CD14-positive monocyte (primary cell): ENCODE data around the gene KRTAP4-2. TPM values are rescaled to one million over a fixed set of nuclear protein-coding genes. Genes with fewer than 3 reads are reported as not detected.
A peak's percentile ranks its signal among the peaks of the same experiment; 100 is the strongest.
"Not testable (repeated sequence)": the region's sequence is repeated elsewhere in the genome, so short reads cannot be mapped to it uniquely, and the experiment has no call there.

ENCODE experiments used
- DNase-seq, 3 donors: peaks; one replicate each; pipeline ENCODE4 v3.0.0-alpha.2; 2011 to 2022
- H2AFZ ChIP-seq: 2 replicates; pipeline ENCODE4 v1.6.0; 2012; ENCODE audit warnings: mild to moderate bottlenecking, low read depth, low read length, inconsistent platforms; ENCODE audit not compliant: insufficient read depth, poor library complexity, severe bottlenecking
- H3K27ac ChIP-seq, 2 donors: 1 replicate in 1 of 2; 2 replicates in 1 of 2; pipeline ENCODE4 v1.5.1; 2012 to 2013; ENCODE audit warnings: low read length in 2 of 2, control low read depth in 1 of 2, inconsistent platforms in 1 of 2, low read depth in 1 of 2, mild to moderate bottlenecking in 1 of 2
- H3K27me3 ChIP-seq, 2 donors: one replicate each; pipeline versions ENCODE4 v1.6.0 to v1.6.1; 2011 to 2013; ENCODE audit warnings: low read length in 2 of 2; ENCODE audit not compliant: control insufficient read depth in 2 of 2, insufficient read depth in 2 of 2
- H3K36me3 ChIP-seq, 2 donors: replicated peaks in 1 of 2; 1 replicate in 1 of 2; 2 replicates in 1 of 2; pipeline versions ENCODE4 v1.5.1 to v1.6.1; 2012 to 2013; ENCODE audit warnings: low read length in 2 of 2, control low read depth in 1 of 2, inconsistent platforms in 1 of 2, mild to moderate bottlenecking in 1 of 2; ENCODE audit not compliant: insufficient read depth in 2 of 2, control insufficient read depth in 1 of 2
- H3K4me1 ChIP-seq, 2 donors: 1 replicate in 1 of 2; 2 replicates in 1 of 2; pipeline versions ENCODE4 v1.5.1 to v1.6.1; 2012 to 2013; ENCODE audit warnings: low read length in 2 of 2, control low read depth in 1 of 2, inconsistent platforms in 1 of 2, mild to moderate bottlenecking in 1 of 2, moderate library complexity in 1 of 2; ENCODE audit not compliant: insufficient read depth in 2 of 2, control insufficient read depth in 1 of 2
- H3K4me2 ChIP-seq: replicated peaks from 2 replicates; pipeline ENCODE3; 2012; ENCODE audit warnings: low read length, moderate library complexity, mild to moderate bottlenecking; ENCODE audit not compliant: poor library complexity, severe bottlenecking; ENCODE audit errors: extremely low read depth
- H3K4me3 ChIP-seq, 3 experiments: fragments of 200-600 bp in 1 of 3; sonication (generic) in 1 of 3; replicated peaks in 1 of 3; 1 replicate in 2 of 3; 2 replicates in 1 of 3; pipeline ENCODE4 v1.5.1; 2011 to 2013; ENCODE audit warnings: low read length in 3 of 3, mild to moderate bottlenecking in 3 of 3, control low read depth in 2 of 3, low read depth in 2 of 3, inconsistent platforms in 1 of 3, moderate library complexity in 1 of 3
- H3K79me2 ChIP-seq: 2 replicates; pipeline ENCODE4 v1.6.0; 2012; ENCODE audit warnings: mild to moderate bottlenecking, control low read depth, inconsistent platforms, low read length, moderate library complexity; ENCODE audit not compliant: insufficient read depth
- H3K9ac ChIP-seq: 2 replicates; pipeline ENCODE4 v1.6.0; 2017; ENCODE audit warnings: low read length, mild to moderate bottlenecking; ENCODE audit not compliant: insufficient read depth, poor library complexity, severe bottlenecking
- H3K9me3 ChIP-seq, 2 donors: replicated peaks in 1 of 2; 1 replicate in 1 of 2; 2 replicates in 1 of 2; pipeline versions ENCODE4 v1.5.1 to v1.6.1; 2012 to 2013; ENCODE audit warnings: low read length in 2 of 2, control low read depth in 1 of 2; ENCODE audit not compliant: control insufficient read depth in 1 of 2, insufficient read depth in 1 of 2
- H4K20me1 ChIP-seq: 2 replicates; pipeline ENCODE4 v1.6.0; 2012; ENCODE audit warnings: mild to moderate bottlenecking, low read length, control low read depth, moderate library complexity; ENCODE audit not compliant: insufficient read depth
- H3K27ac Mint-ChIP-seq, 7 donors: one replicate each; pipeline ENCODE4 v1.8.0; 2020; ENCODE audit warnings: mild to moderate bottlenecking in 7 of 7, mixed read lengths in 7 of 7, moderate library complexity in 6 of 7, inconsistent platforms in 2 of 7
- H3K27me3 Mint-ChIP-seq, 3 donors: one replicate each; pipeline ENCODE4 v1.8.0; 2021 to 2022; ENCODE audit warnings: low read depth in 3 of 3, mild to moderate bottlenecking in 3 of 3, mixed read lengths in 3 of 3, moderate library complexity in 3 of 3, inconsistent platforms in 1 of 3
- H3K36me3 Mint-ChIP-seq, 2 donors: one replicate each; pipeline ENCODE4 v1.8.0; 2020; ENCODE audit warnings: mixed read lengths in 2 of 2, inconsistent platforms in 1 of 2, mild to moderate bottlenecking in 1 of 2
- H3K4me1 Mint-ChIP-seq: one replicate; pipeline ENCODE4 v1.8.0; 2020; ENCODE audit warnings: mild to moderate bottlenecking, mixed read lengths
- H3K4me3 Mint-ChIP-seq, 2 donors: one replicate each; pipeline ENCODE4 v1.8.0; 2020; ENCODE audit warnings: mild to moderate bottlenecking in 2 of 2, mixed read lengths in 2 of 2, moderate library complexity in 1 of 2
- H3K9me3 Mint-ChIP-seq, 7 donors: one replicate each; pipeline ENCODE4 v1.8.0; 2020 to 2022; ENCODE audit warnings: mixed read lengths in 7 of 7, mild to moderate bottlenecking in 6 of 7, moderate library complexity in 6 of 7, inconsistent platforms in 2 of 7
- CTCF ChIP-seq: fragments of 200-600 bp; IDR thresholded peaks from one replicate; pipeline ENCODE4 v1.8.0; 2022; ENCODE audit warnings: antibody characterized with exemption, mild to moderate bottlenecking
- WGBS: methylation state at CpG from one replicate; pipeline ENCODE4 v1.1.5; 2013; ENCODE audit warnings: missing lambda C conversion rate; ENCODE audit not compliant: insufficient coverage; 5-methylcytosine and 5-hydroxymethylcytosine counted together
- intact Hi-C, 2 donors: fragments of 100-400 bp; cut with micrococcal nuclease; formaldehyde crosslinking; loops; one replicate each; pipeline versions ENCODE4 v1.15.0 to v1.15.1; 2023
- polyA plus RNA-seq, 3 donors: library from polyadenylated mRNA; depleted of rRNA in 1 of 3; unstranded in 2 of 3; stranded (reverse) in 1 of 3; fragments of 300-500 nt in 2 of 3; fragments of >200 nt in 1 of 3; fragmentation: Illumina TruSeq in 2 of 3; gene quantifications; 1 replicate in 2 of 3; 2 replicates in 1 of 3; pipeline ENCODE4 v1.2.3, GENCODE V29; 2012 to 2021

The KRTAP4-2 gene
- polyA plus RNA-seq, 3 donors, result not detected

DNA sequence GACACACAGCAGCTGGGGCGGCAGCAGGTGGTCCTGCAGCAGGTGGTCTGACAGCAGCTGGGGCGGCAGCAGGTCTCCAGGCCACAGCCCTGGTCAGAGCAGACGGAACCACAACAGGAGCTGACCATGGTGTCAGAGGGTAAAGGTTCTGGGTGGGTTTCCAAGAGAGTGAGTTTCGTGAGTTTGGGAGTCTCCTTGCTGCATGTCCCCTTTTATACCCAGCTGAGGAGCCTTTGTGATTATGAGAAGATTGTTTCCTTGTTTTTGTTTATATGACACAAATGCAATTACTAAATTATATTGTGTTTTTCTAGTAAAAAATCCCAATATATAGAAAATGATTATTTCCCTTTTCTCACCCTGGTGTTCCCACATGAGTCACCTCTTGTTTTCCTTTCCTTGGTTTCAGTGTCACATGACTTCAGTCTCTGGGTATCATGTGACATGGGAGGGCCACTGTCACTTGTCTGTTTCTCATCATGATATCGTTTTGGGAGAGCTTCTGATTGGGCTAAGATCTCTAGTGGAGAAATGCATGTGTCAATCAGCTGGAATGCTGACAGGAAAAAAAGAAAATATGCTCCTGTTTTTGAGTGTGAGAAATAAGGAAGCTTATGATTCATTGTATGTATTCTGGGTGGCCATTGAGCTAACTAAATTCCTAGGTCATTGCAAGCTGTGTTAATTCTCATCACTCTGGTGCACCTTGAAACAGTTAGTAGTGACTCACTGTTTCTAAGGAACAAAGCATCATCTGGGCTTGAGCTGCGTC lies 37.5 kb downstream of the KRTAP4-2 start, which contains the start of gene KRTAP4-6:
Gene KRTAP4-6, minus strand, starts transcription at position 185 of the 772 bp plus-strand sequence. Its CDS starts 57 bp downstream, at position 128.
- Histone ChIP-seq H3K9ac (no peak within 1 kb of the TSS), H3K27ac (no peak within 1 kb of the TSS), H3K4me2 (no peak within 1 kb of the TSS), H3K27me3 (no peaks in the 10 kb centered on the region), H3K4me1 (no peaks in the 10 kb centered on the region), H3K4me3 (no peak within 1 kb of the TSS), H3K79me2 (no peaks in the 10 kb centered on the region), H3K36me3 (no peaks in the 10 kb centered on the region), H2AFZ (no peak within 1 kb of the TSS), H3K9me3 (peaks cover 14 to 27% of the 10 kb centered on the region in 2 donors), H4K20me1 (no peaks in the 10 kb centered on the region)
- H3K27me3 Mint-ChIP-seq, result peaks cover 0 to 2% (median 1%) of the 10 kb centered on the region in 3 donors
- no peaks in the 10 kb centered on the region for H3K4me1 Mint-ChIP-seq
- peak in 1 of 3 donors; percentile 16 for DNase-seq
- no peak within 1 kb of the TSS for H3K4me3 Mint-ChIP-seq
- H3K9me3 Mint-ChIP-seq, result peaks cover 26 to 46% (median 35%) of the 10 kb centered on the region in 7 donors
- 100% methylated on average over 1 of the region's 6 CpGs for WGBS
- TF ChIP-seq CTCF, result no peak
- no peaks in the 10 kb centered on the region for H3K36me3 Mint-ChIP-seq
- H3K27ac Mint-ChIP-seq, result no peak within 1 kb of the TSS
- intact Hi-C loops, result no loop called here

- 95% methylated on average over 12 of the region's 12 CpGs for WGBS
- intact Hi-C loops, result not testable (repeated sequence)
Observed at GRCh38 chr17:41139865-41140264, 38.2 kb downstream of the KRTAP4-2 start.

More at GRCh38 chr17:41139865-41140264, 38.2 kb downstream of the KRTAP4-2 start:
- not testable (repeated sequence) for H3K27ac Mint-ChIP-seq, H3K4me1 ChIP-seq, H3K27me3 Mint-ChIP-seq, H3K36me3 ChIP-seq, H3K79me2 ChIP-seq, H3K4me1 Mint-ChIP-seq, H3K4me3 Mint-ChIP-seq, H2AFZ ChIP-seq, H3K4me2 ChIP-seq, H3K36me3 Mint-ChIP-seq, H4K20me1 ChIP-seq, DNase-seq, H3K4me3 ChIP-seq, H3K27ac ChIP-seq, H3K9ac ChIP-seq, H3K27me3 ChIP-seq
- H3K9me3 Mint-ChIP-seq, result peaks cover 23 to 46% (median 34%) of the 10 kb centered on the region in 7 donors
- peaks cover 14 to 27% of the 10 kb centered on the region in 2 donors for H3K9me3 ChIP-seq
